HG02885 (cell line): Measurements from ENCODE around the gene SSB.
"Not testable (repeated sequence)": the region's sequence is repeated elsewhere in the genome, so short reads cannot be mapped to it uniquely, and the experiment has no call there.

Experiments used
- ATAC-seq: cut with Tn5 transposase; IDR thresholded peaks from one replicate; pipeline ENCODE4 v1.9.1; 2021; ENCODE audit warnings: mild to moderate bottlenecking; ENCODE audit not compliant: unreplicated experiment, poor library complexity

SSB gene

DNA sequence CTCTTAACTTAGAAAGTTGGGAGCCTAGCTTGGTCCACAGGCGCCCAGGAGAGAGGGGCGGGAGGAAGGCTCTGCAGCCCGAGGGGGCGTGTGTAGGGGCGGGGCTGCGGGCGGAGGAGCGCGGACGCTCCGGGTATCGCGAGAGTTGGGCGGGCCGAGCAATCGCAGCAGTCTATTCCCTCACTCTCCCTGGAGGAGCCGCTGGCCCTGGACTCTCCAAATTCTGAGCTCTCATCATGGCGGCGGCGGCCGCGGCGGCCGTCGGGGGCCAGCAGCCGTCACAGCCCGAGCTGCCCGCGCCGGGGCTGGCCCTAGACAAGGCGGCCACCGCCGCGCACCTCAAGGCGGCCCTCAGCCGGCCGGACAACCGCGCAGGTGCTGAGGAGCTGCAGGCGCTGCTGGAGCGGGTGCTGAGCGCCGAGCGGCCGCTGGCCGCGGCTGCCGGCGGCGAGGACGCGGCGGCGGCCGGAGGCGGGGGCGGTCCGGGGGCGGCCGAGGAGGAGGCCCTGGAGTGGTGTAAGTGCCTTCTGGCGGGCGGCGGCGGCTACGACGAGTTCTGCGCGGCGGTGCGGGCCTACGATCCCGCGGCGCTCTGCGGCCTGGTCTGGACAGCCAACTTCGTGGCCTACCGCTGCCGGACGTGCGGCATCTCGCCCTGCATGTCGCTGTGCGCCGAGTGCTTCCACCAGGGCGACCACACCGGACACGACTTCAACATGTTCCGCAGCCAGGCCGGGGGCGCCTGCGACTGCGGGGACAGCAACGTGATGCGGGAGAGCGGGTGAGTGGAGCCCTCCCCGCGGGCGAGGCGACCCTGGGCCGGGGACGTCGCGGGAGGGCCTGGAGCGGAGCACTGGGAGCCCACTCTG, 28.8 kb downstream of the SSB start, which contains the start of gene UBR3:
TSS of gene UBR3 (plus strand) at position 183 of the 869 bp plus-strand sequence. CDS start at position 237, 54 bp downstream.
- ATAC-seq: peak; percentile 79

DNA sequence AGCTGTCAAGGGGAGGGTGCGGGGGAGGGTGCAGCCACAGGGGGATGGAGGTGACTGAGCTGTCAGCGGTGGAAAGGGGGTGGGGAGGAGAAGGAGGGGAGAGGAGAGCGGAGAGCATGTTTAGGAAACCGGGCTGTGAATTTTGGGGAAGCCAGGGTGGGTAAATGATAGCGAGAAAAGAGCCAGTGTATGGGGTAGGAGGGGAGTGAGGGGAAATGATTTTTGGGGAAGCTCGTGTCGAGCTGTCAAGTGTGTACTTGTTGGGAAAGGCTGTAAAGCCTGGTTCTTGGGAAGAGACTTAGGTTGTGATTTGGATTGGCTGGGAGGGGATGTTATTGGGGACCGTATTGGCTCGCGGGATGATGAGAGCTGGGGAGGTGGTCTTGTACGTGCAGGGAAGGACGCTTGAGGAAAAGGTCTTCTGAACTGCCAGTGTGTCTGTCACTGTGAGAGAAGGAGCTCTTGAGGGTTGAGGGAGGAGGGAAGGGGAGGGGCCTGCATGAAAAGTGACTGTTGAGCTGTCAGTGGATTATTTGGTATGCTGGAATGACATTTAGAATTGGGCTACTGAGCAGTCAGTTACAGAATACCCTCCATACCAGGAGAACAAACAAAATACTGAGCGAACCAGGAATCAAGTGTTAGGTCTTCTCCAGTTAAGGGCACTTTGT, 29.6 kb downstream of the SSB start:
- ATAC-seq: peak; percentile 24

GRCh38 chr2:169834401-169834800, 35.7 kb downstream of the SSB start:
- ATAC-seq: no peak

DNA sequence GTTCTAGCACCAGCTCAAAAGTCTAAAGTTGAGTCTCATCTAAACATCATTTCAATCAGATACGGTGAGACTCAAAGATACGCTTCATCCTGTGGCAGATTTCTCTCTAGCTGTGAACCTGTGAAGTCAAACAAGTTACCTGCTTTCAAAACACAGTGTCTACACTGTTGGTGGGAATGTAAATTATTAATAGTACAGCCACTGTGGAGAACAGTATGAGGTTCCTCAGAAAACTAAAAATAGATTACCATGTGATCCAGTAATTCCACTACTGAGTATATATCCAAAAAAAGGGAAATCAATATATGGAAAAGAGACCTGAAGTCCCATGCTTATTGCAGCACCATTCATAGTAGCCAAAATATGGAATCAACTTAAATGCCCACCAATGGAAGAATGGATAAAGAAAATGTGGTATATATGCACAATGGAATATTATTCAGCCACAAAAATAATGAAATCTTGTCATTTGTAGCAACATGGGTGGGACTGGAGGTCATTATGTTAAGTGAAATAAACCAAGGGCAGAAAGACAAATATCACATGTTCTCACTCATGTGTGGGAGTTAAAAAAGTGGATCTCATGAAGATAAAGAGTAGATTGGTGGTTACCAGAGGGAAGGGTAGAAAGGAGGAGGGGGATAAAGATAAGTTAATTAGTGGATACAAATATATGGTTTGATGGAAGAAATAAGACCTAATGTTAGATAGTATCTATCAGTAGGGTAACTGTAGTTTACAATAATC, 40.2 kb downstream of the SSB start:
- ATAC-seq: no peak

DNA sequence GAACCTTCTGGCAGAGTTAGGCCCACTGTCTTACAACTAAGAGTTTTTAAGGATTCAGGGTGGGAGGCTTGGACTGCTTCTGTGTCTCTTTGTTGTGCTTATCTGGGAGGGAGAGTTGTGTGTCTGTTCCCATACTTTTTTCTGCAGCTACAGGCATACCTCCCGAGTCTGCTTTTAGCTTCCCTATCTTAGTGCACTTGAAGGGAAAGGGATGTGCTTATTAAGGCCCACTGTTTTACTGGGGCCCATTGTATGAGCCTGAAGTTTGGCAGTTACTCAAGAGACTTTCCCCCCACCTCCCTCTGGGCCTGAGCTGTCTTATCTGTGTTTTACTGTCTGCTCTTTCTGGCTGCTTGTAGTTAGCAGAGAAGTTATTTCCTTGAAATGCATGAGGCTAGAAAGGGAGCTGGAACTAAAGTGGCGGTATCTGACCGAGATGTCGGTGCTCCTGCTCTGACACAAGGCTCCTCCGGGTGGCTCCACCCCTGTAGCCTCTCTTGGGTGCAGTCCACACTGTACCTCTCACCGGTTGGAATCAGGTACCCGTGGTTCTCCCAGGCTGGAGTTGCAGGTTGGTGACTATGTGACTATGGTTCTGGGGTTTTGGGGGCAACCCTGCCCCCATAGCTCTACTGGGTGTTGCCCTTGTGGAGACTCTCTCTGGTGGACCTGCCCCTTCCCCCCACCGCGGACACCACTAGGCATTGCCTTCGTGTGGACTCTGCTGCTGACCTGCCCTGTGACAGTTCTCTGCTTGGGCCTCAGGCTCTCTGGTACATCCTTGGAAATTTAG, 41.5 kb downstream of the SSB start:
- ATAC-seq: no peak

GRCh38 chr2:169840747-169841142, 42.1 kb downstream of the SSB start:
- ATAC-seq: no peak

DNA sequence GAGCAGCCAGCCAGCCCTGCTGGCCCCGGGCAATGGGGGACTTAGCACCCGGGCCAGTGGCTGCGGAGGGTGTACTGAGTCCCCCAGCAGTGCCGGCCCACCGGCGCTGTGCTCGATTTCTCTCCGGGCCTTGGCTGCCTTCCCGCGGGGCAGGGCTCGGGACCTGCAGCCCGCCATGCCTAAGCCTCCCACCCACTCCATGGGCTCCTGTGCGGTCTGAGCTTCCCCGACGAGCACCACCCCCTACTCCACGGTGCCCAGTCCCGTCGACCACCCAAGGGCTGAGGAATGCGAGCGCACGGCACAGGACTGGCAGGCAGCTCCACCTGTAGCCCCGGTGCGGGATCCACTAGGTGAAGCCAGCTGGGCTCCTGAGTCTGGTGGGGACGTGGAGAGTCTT, 43.0 kb downstream of the SSB start:
- not testable (repeated sequence) for ATAC-seq

DNA sequence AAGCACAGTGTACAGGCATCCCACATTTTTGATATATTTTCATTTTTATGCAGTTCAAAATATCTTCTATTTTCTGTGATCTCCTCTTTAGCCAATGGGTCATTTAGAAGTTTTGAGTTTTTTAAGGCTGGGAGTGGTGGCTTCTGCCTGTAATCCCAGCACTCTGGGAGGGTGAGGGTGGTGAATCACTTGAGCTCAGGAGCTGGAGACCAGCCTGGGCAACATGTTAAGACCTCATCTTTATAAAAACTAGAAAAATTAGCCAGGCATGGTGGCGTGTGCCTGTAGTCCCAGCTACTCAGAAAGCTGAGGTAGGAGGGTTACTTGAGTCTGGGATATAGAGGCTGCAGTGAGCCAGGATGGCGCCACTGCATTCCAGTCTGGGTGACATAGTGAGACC, 46.3 kb downstream of the SSB start:
- no peak for ATAC-seq

DNA sequence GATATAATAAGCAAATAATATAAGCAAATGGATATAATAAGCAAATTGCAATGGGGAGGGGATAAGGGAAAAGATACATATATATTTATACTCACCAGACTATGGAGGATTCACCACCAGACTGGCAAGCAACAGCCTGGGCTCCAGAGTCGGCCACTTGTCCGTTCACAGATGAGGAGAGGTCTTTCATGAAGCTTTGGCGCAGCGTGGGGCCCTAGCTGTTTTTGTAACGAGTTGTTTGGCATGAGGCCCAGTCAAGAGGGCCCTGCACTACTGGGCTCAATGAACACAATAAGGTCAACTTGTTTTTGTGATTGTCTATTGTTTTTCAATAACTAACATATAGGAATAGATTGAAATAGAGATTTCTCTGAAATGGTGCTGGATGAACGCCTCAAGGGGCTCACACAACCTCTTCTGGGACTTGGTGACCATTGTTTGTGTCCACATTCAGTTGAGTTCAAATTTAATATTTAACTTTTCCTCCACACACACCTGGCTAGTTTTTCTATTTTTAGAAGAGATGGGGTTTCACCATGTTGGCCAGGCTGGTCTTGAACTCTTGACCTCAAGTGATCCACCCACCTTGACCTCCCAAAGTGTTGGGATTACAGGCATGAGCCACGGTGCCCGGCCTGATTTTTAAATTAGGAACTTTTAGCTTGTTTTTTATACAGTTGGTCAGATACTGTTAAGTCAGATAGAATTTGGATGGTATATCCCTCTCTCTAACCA, 50.5 kb downstream of the SSB start:
- not testable (repeated sequence) for ATAC-seq

DNA sequence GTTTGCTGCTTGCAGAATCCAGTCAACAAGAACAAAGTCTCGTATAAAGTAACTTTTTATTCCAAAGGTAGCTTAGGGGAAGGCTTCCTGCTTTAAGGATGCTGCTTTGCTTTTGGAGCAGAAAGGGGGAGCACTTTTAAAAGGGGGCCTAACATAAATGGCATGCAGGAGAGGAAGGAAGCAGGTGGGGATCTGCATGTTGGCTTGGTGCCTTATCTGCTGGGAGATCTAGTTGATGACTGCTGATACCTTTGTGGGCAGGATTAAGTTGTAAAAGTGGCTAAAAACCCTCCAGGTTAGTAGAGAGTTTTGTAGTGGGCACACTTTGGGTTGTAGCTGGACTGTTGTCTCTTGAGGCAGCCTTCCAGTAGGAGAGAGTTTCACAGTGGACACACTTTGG, 51.0 kb downstream of the SSB start:
- ATAC-seq: no peak

DNA sequence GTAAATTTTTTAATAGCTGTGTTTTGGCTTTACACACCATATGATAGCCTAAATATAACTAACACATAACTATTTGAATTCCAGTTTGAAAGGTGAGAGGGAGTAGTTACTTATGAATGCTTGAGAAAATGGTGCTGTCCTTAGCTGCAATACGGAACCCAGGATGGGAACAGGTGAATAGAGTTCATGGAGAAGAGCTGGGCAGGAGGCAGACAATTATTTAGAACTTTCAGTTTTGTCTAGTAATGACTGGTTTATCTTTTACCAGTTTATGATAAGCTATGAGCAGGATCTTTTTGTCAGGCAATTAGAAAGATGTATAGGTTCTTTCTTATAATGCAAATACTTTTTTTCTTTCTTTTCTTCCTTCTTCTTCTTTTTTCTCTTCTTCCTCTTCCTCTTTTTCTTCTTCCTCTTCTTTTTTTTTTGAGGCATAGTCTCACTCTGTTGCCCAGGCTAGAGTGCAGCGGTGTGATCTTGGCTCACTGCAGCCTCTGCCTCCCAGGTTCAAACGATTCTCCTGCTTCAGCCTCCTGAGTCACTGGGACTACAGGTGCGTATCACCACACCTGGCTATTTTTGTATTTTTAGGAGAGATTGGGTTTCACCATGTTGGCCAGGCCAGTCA, 54.5 kb downstream of the SSB start:
- ATAC-seq: no peak

DNA sequence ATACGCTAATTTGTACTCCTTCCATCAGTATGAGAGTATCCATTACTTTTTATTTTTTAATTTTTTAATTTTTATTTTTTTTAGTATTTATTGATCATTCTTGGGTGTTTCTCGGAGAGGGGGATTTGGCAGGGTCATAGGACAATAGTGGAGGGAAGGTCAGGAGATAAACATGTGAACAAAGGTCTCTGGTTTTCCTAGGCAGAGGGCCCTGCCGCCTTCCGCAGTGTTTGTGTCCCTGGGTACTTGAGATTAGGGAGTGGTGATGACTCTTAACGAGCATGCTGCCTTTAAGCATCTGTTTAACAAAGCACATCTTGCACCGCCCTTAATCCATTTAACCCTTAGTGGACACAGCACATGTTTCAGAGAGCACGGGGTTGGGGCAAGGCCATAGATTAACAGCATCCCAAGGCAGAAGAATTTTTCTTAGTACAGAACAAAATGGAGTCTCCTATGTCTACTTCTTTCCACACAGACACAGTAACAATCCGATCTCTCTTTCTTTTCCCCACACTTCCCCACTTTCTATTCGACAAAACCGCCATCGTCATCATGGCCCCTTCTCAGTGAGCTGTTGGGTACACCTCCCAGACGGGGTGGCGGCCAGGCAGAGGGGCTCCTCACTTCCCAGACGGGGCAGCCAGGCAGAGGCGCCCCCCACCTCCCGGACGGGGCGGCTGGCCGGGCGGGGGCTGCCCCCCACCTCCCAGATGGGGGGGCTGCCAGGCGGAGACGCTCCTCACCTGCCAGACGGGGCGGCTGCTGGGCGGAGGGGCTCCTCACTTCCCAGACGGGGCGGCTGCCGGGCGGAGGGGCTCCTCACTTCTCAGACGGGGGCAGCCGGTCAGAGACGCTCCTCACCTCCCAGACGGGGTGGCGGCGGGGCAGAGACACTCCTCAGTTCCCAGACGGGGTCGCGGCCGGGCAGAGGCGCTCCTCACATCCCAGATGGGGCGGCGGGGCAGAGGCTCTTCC, 56.9 kb downstream of the SSB start:
- not testable (repeated sequence) for ATAC-seq

DNA sequence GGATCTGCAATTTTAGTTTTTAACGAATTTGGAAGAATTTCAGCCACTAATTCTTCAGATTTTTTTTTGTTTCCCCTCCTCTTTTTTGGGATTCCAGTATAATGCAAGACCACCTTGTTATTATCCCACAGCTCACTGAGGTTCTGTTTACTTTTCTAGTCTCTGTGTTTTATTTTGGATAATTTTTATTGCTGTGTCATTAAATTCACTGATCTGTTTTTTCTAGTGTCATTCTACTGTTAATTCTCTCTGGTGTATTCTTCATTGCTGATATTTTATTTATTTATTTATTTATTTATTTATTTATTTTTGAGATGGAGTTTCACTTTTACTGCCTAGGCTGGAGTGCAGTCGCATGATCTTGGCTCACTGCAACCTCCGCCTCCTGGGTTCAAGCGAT, 60.8 kb downstream of the SSB start:
- no peak for ATAC-seq

DNA sequence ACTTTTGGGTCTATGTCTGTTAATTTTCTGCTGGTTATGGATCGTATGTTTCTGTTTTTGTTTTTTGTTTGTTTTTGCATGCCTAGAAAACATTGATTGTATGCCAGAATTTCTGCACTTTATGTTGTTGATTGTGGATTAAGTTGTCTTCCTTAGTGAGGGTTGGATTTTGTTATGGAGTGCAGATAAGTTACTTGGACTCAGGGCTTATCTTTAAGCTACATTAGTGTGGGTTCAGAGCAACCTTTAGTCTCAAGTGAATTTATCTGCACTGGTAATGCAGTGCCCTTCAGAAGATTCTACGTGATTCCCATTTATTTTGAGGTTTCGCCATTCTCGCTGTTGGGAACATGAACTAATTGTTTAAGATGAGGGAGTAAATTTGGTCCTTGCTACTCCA, 61.5 kb downstream of the SSB start:
- no peak for ATAC-seq
